Right renal pelvis (tissue), 4 donors: Measurements from ENCODE around the gene PIGS. TPM values are rescaled to one million over a fixed set of nuclear protein-coding genes. Genes with fewer than 3 reads are reported as not detected.
A peak's percentile ranks its signal among the peaks of the same experiment; 100 is the strongest.

Source experiments
- DNase-seq, 4 donors: peaks; one replicate each; pipeline ENCODE4 v3.0.0-alpha.2; 2013; ENCODE audit warnings: low read depth in 4 of 4, low spot score in 3 of 4, missing footprints in 1 of 4
- polyA plus RNA-seq, 4 donors: library from polyadenylated mRNA; unstranded; fragments of 120-200 nt; gene quantifications; one replicate each; pipeline ENCODE4 v1.2.1, GENCODE V29; 2013; ENCODE audit not compliant: insufficient read length in 4 of 4

PIGS gene
- polyA plus RNA-seq, 4 donors: 101 to 107 (median 105) TPM

- DNase-seq: no peak
Observed at GRCh38 chr17:28551421-28552175, 19.7 kb downstream of the PIGS start.

DNA sequence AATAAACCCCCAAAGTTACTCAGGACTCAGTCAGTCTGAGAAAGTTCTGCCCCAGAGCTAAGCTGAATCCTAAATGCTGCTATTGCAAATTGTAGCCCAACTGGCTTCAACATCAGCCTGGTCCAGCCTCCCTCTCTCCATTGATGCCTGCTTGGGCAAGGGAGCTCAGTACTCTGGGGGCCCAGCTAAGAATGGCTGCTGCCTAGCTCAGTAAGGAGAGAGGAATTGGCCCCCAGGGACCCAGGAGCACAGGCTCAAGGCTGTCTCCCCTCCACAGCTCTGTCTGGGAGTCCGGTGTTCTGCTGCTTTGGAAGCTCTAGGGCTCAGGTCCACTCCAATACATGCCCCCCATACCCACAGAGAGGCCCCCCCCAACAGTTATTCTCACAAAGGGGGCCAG is 20.5 kb downstream of the PIGS start:
- no peak for DNase-seq

DNA sequence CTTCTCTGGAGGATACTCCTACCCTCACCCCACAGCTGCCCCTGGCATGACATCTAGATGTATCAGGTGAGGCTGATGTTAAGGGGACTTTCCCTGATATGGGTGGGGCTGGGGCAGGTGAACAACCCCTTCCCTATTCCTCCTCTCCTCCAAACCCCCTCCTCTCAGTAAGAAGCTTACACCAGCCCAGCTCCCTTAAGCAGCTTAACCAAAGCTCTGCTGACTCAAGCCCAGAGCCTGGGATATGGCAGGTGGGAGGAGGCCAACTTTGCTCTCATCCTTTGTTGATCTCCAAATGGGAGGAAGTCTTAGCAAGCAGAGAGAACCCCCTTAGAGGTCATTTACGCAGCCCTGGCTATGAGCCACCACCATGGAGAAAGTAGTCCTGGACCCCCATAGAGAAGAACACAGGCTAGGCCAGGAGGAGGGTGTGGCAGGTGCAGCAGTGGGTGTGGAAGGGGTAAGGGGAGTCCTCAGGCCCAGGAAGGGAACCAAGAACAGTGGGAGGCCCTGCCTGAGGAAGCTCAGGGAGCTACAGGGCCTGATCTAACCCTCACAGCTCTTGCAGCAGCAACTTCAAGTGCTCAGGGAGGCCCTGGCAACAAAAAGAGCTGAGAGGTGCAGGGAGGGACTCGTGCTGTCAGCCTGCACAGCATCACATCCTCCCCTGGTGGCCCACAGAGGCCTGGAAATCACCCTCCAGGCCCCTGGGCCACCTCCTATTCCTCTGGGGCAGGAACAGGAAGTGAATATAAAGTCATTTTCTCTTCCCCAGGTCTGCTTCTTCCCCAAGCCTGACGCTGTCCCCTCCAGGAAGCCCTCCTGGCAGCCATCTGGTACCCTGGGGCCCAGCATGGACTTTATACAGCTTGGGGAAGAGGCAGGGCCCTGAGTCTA is 21.8 kb downstream of the PIGS start:
- DNase-seq: no peak

DNA sequence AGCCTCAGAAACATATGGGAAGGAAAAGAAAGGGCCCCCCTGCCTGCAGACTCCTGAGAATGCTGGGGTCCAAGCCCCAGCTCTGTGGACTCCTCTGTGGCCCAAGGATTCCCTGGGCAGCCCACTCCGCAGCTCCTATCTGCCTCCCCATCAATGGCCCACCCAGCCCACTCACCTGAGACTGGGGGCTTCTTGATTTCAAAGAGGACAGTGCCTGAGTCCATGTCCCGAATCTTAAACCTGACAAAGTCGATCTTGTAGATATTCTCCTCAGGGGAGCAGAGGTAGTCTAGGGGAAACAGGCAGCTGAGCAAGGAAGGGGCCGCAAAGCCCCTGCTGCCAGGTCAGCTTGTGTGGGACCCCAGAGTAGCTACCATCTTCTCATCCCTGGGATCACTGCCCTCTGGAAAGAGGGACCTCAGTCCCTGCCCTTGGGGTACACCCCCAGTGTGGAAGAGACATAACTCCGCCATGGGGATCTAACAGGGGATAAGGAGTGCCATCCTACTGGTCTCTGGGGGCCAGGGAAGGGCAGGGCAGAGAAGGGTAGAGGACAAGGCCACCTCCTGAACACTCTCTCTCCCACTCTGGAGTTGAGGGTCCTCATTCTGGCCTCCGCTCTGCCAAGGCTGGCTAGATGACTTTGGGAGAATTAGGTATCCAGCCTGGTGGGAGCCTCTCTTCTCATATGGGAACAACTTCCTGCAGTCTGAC is 22.8 kb downstream of the PIGS start:
- DNase-seq: no peak

GRCh38 chr17:28547623-28548416 is 23.5 kb downstream of the PIGS start:
- DNase-seq: peak in 1 of 4 donors; percentile 57

GRCh38 chr17:28547096-28547622 is 24.2 kb downstream of the PIGS start:
- no peak for DNase-seq

- no peak for DNase-seq
Observed at GRCh38 chr17:28545787-28546415, 25.4 kb downstream of the PIGS start.

- DNase-seq: no peak
Observed at GRCh38 chr17:28545141-28545503, 26.2 kb downstream of the PIGS start.

- no peak for DNase-seq
Observed at GRCh38 chr17:28544402-28545140, 26.8 kb downstream of the PIGS start.

DNA sequence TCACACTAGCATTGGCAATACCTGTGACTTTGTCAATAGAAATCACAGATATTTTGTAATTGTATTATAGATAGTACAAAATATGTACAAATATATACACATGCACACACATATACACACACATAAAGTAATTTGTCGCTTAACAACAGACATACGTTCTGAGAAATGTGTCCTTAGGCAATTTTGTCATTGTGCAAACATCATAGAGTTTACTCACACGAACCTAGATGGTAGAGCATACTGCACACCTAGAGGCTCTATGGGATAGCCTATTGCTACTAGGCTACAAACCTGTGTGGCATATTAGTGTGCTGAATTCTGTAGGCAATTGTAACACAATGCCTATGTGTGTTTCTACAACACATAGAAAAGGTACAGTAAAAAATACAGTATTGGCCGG is 29.9 kb downstream of the PIGS start:
- DNase-seq: no peak

DNA sequence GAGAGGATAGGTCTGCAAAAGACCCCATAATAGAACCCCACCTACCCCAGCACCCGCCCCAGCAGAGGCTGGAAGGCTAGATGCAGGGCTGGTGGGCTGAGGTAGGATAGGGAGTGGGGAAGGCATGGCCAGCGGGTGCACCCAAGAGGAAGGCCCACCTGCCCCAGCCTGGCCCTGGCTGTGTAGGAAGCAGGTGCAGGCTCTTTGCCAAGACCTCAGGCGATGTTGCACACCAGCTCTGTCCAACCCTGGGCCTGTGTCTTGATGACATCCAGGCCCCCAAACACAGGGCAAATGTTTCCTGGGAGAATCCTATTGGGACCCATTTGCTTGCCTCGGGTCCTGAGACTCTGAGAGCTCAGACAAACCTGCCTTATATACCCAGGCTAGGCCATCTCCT is 31.1 kb downstream of the PIGS start:
- no peak for DNase-seq

DNA sequence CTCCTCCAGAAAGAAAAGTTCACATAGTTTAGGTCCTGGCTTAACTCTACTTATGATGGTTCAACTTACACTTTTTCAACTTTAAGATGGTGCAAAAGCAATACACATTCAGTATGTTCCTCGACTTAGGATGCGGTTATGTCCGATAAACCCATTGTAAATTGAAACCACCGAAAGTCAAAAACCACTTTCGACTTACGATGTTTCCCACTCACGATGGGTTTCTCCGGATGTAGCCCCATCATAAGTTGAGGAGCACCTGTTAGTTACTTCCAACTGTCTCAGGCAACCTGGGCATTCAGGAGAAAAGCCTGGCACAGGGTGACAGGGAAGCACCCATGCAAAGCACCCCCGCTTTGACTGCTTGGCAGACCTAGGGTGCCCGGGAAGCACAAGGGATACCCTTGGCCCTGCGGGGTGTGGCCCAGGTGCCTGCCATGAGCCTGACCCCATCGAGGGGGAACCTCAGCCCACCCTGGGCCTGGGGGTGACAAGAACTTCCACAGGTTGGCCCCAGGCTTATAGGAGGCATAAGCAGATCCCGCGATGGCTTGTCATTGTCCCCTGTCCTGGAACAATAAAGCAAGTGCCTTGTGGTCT is 32.9 kb downstream of the PIGS start:
- no peak for DNase-seq

GRCh38 chr17:28537219-28537610 is 34.1 kb downstream of the PIGS start:
- no peak for DNase-seq

DNA sequence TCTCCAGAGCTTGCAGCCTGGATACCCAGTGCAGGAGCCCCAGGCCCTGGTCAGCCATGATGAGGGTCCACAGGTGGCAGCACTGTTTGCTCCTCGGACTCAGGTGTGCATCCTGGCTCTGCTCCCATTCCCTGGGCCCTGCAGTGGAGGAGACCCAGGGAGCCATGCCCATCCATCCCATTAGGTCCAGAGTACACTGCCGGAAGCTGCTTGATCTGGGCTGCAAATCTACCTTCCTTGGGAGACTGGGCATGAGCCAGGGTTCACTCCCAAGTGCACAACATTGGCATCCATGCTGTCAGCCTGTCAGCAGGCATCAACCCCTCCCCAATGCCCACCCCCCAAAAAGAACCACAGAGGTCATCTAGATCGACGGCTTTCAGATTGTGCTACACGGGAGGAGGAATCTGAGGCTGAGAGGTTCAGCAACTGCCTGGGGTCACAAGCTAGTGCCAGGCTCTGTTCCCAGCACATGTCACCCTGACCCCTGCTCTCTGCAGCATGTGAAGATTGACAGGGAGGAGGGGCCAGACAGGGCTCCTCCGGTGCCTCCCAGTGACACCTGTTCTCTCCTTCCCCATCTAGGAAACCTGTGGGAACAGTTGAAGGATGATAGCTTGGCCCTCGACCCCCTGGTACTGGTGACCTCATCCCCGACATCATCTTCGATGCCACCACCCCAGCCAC is 34.6 kb downstream of the PIGS start:
- DNase-seq: no peak

DNA sequence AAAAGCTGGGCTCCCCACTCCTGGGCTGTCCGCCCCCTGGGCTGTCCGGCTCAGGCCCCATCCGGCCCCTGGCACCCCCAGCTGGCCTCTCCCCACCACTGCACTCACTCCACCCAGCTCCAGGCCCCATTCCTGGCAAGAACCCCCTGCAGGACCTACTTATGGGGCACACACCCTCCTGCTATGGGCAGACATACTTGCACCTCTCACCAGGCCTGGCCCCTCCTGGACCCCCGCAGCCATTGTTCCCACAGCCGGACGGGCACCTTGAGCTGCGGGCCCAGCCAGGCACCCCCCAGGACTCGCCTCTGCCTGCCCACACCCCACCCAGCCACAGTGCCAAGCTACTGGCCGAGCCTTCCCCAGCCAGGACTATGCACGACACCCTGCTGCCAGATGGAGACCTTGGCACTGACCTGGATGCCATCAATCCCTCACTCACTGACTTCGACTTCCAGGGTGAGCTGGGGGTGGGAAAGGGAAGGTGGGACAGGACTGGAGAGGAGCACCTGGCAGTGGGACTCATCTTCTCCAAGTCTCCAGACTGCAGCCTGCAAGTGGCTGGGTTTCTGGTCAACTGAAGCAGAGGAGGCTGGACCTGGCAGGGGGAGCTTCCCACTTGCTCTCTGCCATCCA is 36.5 kb downstream of the PIGS start:
- no peak for DNase-seq

DNA sequence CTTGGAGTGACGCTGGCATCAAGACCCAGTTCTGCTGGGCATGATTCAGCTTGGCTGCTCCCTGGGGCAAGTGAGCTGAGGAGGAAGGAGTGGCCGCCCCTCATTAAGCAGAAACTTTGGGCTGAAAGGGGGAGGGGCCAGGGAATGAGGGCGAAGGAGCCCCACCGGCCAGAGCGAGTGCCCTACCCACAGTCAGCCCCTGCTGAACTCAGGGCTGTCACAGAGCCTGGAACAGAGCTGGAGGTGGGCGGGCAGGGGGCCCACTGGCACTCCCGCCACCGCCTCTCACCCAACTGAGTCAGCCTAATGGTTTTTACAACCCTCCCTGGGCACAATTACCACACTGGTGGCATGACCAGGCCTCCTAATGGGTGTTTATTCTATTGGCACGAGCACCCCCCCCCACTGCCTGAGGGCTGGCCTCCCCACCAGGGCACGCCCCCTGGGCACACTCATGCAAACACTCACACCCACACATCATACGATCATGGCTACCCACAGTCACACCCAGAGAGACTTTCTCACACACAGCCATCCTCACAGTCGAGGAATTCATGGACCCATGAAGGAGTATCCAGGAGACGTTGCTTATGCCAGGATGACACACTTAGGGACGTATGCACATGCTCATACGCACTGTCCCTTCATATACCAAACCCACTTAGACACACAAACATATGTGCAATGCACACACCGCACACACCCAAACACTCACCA is 38.1 kb downstream of the PIGS start:
- no peak for DNase-seq
